NCI-H2029 (cell line): Measurements from ENCODE around the gene GGT1.
"Not testable (repeated sequence)": the region's sequence is repeated elsewhere in the genome, so short reads cannot be mapped to it uniquely, and the experiment has no call there.

ENCODE experiments used
- DNase-seq: peaks from one replicate; lab custom pipeline; 2025; lab: John Stamatoyannopoulos, UW

Gene GGT1

DNA sequence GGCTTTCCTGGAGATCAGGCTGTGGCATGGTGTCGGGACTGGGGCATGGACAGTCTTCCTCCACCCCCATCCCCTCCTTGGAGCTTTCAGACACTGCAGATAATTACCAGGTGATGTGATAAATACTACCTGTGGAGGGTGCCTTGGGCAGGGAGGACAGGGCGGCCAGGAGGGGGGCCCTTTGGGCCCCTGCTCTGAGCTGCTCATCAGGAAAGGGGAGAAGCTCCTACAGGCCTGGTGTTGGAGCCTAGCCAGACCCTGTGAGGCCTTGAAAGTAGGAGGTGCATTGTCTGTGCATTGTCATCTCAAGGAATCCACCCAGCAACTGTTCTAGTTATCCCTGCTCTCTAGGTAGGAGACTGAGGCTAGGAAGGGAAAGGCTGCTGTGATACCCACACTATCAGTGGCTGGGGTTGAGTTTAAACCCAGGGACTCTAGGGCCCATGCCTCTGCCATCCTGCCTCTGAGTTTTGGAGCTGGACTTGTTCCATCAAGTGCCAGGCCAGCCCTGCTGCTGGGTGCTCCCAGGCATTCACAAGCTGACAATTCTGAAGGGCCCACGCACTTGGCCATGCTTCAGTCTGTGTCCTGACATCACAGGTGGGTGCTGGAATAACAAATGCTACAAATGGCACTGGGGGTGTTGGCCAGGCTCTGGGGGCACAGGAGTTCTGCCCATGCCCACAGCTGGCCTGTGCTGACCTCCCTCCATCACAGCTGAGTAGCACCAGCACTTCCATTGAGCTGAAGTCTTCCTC is 2.9 kb upstream of the GGT1 start:
- DNase-seq, result not testable (repeated sequence)

GRCh38 chr22:24601217-24602104 is 1.5 kb upstream of the GGT1 start:
- DNase-seq, result peak; percentile 43

GRCh38 chr22:24602105-24602749 is 766 bp upstream of the GGT1 start:
- DNase-seq, result not testable (repeated sequence)

GRCh38 chr22:24603770-24604629 is 1.0 kb downstream of the GGT1 start:
- DNase-seq, result not testable (repeated sequence)

GRCh38 chr22:24606340-24606739 is 3.3 kb downstream of the GGT1 start:
- DNase-seq, result not testable (repeated sequence)

DNA sequence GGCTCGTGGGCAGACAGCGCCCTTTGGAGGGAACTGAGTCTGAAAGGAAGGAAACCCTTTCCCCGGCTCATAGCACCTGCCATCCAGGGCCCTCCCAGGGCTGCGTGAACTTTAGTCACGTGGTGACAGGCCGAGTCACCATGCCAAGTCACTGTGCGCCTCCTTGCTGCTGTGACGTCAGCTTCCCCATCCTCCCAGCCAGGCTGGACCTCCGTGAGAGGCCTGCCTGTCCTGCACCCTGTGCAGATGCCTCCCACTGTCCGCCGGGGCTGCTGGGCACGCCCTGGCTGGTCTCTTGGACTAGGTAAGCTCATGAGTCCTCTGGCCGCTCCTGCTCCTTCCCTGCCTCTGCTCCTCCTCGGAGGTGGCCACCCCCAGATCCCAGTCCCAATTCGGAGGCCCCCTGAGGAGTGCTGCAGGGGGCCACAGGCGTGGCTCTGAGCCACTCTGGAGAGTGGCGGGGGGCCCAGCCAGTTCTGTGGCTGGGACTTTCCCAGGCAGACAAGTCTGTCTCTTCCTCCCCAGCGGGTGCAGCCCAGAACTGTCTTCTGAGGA is 4.5 kb downstream of the GGT1 start:
- DNase-seq, result not testable (repeated sequence)

- not testable (repeated sequence) for DNase-seq
Observed at GRCh38 chr22:24608327-24608726, 5.3 kb downstream of the GGT1 start.

DNA sequence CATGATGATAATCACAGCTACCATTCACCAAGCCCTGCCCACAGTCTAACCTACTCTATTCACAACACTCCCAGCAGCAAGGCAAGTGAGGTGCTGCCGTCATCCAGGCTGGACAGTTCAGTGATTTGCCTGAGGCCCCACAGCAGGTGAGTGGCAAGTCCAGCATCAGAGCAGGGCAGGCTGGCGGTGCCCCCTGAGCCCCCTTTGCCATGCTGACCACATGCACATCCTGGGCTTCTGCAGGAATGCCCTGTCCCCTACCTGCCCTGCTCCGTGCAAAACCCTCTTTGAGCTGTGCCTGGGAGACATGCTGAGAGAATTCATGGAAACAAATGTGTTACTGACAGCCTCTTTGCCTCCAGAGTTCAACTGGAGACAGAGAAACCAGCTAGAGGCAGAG is 6.9 kb downstream of the GGT1 start:
- DNase-seq, result not testable (repeated sequence)

GRCh38 chr22:24614794-24615193 is 11.8 kb downstream of the GGT1 start:
- DNase-seq, result not testable (repeated sequence)

DNA sequence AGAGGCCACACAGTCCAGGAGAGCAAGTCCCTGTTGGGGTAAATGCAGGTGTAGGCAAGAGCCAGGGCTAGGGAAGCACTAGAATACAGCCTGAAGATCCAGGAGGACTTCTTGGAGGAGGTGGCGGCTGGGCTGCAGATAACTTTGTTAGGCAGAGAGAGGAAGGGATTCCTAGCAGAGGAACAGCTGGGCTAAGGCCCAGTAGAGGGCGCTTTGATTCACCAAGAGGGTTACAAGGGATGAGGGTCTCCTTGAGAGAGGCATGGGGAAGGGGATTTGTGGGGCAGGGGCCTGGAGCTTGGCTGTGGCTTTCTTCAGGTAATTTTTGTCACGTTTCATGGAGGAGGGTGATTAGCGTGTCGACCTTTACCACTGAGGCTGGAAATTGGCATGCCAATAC is 18.3 kb downstream of the GGT1 start:
- not testable (repeated sequence) for DNase-seq

DNA sequence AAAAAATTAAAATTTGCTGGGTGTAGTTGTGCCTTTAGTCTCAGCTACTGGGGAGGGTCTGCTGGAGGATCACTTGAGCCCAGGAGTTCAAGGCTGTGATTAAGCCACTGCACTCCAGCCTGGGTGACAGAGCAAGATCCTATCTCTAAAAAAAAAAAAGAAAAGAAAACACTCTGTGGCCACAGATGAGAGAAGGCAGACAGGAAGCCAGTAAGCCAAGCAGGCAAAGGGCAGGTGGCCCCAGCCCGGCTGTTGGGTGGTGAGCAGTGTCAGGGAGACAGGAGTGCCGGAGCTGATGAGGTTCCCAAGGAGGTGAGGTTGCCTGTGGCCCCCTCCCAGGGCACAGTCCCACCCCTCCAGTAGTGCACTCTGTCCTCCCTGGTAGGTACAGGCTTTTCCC is 19.6 kb downstream of the GGT1 start:
- not testable (repeated sequence) for DNase-seq

DNA sequence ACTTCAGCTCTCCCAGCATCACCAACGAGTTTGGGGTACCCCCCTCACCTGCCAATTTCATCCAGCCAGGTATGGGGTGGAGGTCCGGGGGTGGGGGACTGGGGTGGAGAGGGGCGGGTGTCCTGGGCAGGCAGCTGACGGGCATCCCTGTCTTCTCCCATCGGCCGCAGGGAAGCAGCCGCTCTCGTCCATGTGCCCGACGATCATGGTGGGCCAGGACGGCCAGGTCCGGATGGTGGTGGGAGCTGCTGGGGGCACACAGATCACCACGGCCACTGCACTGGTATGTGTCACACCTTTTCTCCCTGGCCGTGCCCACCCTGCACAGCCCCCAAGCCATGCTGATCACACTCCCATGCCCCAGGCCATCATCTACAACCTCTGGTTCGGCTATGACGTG is 24.9 kb downstream of the GGT1 start:
- DNase-seq, result not testable (repeated sequence)

GRCh38 chr22:24629069-24629468 is 26.1 kb downstream of the GGT1 start:
- DNase-seq, result not testable (repeated sequence)

GRCh38 chr22:24630812-24631427 is 27.9 kb downstream of the GGT1 start:
- not testable (repeated sequence) for DNase-seq

DNA sequence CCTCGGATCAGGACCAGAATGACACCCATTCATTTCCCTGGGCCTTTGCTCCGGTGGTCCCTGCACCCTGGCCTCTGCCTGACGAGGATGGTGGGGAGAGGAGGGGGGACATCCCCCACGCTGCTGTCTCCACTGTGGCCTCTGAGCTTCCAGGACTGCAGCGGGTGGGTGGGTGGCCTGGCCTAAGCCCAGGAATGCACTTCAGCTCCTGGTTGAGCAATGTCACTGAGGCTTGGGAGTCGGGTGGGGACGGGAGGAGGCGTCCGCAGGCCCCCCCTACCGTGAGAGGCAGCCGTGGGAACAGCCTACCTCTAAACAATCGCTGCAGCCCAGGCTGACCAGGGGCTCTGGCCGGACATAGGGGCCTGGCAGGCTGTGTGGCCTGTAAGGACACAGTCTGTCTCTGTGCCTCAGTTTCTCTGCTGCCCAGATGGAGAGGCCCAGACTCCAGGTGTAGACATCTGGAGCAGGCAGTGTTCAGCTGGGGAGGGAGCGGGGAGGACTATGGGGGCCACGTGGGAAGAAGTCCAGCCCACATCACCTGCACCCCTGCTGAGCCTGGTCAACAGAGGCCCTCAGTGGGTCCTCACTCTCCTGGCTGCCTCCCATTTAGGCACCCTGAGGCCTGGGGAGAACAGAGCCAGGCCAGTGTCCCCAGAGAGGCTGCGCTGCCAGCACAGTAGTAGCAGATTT is 28.6 kb downstream of the GGT1 start:
- DNase-seq, result not testable (repeated sequence)

- DNase-seq, result not testable (repeated sequence)
Observed at GRCh38 chr22:24632642-24633041, 29.6 kb downstream of the GGT1 start.

- DNase-seq, result not testable (repeated sequence)
Observed at GRCh38 chr22:24633231-24634023, 30.4 kb downstream of the GGT1 start.

GRCh38 chr22:24634776-24635389 is 31.9 kb downstream of the GGT1 start:
- not testable (repeated sequence) for DNase-seq

GRCh38 chr22:24636513-24636912 is 33.5 kb downstream of the GGT1 start:
- not testable (repeated sequence) for DNase-seq
